Dedifferentiated amniotic fluid mesenchymal stem cell (primary cell): ENCODE data around the gene OR51E1.

ENCODE experiments used
- DNase-seq: peaks from one replicate; pipeline ENCODE4 v3.0.0-alpha.2; 2016; ENCODE audit errors: extremely low spot score

The OR51E1 gene

DNA sequence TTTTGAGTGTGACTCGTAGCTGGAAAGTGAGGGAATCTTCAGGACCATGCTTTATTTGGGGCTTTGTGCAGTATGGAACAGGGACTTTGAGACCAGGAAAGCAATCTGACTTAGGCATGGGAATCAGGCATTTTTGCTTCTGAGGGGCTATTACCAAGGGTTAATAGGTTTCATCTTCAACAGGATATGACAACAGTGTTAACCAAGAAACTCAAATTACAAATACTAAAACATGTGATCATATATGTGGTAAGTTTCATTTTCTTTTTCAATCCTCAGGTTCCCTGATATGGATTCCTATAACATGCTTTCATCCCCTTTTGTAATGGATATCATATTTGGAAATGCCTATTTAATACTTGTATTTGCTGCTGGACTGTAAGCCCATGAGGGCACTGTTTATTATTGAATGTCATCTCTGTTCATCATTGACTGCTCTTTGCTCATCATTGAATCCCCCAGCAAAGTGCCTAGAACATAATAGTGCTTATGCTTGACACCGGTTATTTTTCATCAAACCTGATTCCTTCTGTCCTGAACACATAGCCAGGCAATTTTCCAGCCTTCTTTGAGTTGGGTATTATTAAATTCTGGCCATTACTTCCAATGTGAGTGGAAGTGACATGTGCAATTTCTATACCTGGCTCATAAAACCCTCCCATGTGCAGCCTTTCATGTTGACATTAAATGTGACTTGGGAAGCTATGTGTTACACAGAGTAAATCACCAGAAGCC is 11.0 kb downstream of the OR51E1 start:
- DNase-seq: no peak

DNA sequence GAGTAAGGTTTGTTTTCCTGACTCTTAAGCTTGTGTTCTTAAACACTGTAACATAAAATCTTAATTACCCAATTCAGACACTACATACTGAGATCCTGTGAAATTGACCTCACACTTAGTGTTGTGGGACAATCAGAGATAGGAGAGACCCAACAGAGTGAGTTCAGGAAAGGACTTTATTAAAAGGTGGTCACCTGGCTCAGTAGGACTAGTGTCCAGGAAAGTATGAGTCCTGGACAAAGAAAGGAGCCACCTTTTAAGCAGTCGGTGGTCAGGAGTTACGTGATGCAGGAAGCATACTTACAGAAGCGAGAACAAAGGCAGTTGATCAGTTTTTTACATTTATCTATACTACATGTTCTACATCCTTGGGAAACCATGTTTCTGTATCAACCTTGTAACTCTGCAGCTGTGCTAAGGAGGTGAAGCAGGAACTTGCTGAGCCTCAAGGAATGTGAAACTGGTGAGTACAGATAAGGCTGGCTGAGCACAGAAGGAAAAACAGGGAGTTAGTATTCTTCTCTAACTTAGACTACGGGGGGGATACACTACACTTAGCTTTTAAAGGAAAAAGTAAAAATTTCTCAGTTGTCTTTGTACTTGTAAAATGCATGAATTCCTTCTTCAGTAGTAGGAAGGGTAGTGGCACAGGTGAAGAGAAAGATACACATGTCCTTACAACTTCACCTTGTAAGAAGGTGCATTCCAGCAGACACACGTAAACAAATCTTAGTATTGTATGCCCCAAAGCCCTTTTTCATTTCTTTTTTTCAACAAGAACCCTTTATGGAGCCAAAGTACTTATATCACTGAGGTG is 15.1 kb downstream of the OR51E1 start:
- DNase-seq: no peak

DNA sequence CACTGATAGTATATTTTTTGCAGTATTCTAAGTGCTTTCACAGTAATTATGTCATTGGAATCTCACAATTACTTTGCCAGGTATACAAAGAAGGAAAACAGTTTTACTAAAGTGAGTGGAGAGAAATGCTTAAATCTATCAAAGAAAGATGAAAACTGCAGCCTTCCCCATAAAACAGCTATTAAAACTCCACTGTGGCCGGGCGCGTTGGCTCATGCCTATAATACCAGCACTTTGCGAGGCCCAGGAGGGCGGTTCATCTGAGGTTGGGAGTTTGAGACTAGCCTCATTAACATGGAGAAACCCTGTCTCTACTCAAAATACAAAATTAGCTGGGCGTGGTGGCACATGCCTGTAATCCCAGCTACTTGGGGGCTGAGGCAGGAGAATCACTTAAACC is 19.1 kb downstream of the OR51E1 start:
- no peak for DNase-seq

DNA sequence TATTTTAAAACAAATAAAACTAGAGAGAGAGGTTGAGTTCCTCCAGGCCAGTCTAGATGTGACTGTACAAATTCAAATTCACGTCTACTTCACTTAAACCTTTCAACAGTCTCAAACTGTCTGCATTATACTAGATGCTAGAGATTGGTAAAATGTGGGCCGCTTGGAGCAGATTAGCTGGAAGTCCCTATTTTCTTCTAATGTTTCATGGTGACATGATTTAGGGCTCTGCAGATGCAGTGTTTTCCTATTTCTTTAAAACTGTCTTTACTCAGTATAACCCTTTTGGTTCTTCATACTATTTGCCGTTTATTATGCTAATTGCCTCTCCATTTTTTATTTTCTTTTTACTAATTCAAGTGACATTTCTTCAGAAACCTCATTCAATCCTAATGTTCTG is 20.4 kb downstream of the OR51E1 start:
- DNase-seq: no peak

DNA sequence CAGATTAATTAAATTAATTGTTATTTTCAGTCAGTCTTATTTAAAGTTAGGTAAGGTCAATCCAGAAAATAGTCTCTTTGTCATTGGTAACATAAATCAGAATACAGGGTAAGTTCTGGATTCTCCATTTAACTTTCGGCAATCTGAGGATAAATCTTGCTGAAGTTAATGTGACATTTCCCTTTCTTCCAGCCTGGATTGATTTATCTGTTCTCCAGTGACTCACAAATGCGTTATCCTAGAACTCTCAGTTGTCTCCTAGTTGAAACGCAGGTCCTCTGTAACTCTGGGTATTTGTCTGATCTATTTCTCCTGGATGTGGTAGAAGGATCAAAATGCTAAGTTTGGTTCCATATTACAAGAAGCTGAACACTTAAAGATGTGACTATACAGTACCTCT is 21.0 kb downstream of the OR51E1 start:
- no peak for DNase-seq

DNA sequence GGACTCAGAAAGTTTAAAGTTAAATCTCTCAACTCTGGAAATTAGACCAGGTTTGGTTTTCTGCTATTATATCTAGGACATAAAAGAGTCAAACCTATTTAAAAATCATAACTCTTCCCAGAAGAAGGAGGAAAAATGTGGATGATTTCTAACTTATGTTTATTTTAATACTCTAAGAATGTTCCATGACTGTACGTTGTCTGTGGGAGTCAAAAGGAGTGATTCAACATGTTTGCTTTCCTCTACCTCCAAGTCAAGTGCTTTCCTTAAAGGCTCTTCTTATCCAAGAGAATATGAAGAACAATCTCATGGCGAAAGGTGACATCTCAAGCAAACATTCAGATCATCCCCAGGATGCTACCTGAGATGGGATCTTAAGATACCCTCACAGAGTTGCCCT is 21.6 kb downstream of the OR51E1 start:
- DNase-seq: no peak

DNA sequence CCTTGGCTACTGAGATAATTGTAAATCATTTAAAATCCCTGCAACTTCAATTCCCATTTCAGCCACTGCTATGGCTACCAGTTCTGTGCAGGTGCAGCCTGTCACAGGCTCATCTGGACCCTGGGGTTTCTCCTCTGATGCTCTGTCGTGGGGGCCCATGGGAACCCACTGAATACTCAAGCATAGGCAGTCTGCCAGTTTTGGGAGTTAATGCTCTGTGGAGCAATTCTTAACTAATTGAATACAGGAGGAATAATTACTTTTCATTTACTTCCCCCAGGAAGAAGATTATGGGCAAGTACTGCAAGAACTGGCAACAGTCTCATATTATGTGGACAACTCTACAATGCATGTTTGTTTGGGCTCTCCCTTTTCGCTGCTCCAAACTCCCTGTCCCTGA is 28.0 kb downstream of the OR51E1 start:
- DNase-seq: no peak

DNA sequence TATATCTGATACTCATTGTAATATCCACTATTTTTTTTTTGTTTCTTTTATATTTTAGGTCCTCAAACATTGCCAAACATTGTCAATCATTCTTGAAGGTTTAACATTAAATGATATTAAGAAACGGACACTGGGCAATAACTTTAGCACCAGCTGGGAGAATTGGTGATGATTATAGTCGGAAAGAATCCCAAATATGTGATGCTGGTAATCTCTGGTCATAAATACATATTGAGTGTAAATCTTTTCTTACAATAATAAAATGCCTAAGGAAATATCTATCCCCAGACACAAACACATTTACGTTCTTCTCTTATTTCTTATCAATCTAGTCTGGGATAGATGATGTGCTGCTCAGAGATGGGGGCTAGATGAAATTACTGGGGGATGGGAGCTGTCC is 28.7 kb downstream of the OR51E1 start:
- DNase-seq: no peak

DNA sequence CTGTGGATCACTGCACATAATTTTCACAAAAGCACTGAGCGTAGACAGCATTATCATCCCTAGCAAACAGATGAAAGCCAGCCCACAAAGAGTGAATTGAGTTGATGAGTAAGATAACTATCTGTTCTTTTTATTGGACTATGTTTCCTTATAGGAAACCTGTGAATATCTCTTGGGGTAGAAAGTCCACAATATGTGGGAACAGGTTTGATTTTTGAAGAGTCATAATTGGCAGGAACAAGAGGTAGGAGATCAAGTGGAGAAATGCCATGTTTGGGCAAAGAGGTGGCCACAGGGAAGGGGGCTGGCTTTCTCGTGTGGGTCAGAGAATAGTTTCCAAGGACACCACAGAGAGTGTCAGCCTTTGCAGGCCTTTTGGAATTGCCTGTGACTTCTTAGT is 30.0 kb downstream of the OR51E1 start:
- no peak for DNase-seq

DNA sequence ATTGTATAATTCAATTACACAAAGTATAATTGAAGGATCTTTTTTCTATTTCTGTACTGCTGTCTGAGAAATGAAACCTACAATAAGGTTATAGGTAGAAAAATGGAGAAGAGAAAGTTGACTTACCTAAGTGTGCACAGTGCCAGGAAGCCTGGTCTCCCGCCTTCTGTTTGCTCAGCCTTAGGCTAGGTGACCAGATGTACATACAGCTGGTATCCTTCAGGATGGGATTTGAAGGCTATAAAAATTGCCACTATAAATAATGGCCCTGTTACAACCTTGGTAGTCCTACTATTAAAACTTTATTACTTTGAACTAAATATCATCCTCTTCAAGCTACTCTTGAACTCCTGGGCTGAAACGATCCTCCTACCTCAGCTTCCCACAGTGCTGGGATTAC is 34.2 kb downstream of the OR51E1 start:
- DNase-seq: no peak

DNA sequence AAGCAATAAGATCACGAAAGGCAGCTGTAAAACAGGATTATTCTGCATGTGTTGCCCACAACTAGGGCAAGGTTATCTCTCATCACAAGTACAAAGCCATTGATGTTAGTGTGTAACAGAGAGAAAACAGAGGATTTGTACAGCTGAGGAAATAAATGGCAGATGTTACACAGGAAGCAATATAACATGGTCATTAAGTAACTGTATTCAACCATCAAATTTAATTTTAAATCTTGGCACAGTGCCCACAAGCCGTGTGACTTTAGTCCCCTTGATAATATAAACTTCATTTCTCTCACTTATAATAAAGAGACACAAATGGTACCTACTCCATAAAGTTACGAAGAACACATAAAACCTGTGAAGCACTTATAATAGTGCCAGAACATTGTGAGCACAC is 36.6 kb downstream of the OR51E1 start:
- no peak for DNase-seq

DNA sequence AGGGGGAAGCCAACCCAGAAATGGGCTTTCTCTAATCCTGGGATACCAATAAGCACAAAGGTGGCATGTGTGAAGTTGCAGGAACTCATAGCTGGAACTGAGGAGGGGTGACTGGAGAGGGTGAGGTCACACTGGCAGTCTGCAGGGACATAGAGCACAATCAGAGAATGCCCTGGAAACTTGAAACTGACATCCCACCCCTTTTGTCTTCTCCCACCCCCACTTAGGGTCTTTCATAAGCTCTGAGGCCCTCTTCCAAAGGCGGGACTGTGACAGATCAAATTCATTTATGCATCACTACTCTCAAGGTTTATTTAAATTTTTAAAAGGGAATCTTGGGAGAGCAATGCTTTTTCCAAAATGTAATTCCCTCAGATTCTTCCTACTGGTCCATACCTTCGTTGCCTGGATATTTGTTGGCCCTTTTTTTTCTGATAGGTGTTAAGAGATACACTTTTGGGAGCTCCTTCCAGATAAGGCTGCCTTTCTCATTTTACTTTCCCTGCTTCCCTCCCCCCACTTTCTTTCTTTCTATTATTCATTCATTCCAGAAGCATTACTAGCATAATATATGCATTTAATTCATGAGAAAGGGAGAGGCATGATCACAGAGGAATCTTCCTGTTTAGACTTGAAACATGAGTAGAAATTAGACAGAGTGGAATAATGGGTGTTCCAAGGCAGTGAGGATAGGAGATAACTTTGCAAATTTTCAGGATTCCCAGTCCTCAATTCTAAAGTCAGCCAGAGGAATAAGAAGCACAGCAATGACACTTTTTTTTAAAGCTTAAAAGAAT is 39.0 kb downstream of the OR51E1 start:
- no peak for DNase-seq

DNA sequence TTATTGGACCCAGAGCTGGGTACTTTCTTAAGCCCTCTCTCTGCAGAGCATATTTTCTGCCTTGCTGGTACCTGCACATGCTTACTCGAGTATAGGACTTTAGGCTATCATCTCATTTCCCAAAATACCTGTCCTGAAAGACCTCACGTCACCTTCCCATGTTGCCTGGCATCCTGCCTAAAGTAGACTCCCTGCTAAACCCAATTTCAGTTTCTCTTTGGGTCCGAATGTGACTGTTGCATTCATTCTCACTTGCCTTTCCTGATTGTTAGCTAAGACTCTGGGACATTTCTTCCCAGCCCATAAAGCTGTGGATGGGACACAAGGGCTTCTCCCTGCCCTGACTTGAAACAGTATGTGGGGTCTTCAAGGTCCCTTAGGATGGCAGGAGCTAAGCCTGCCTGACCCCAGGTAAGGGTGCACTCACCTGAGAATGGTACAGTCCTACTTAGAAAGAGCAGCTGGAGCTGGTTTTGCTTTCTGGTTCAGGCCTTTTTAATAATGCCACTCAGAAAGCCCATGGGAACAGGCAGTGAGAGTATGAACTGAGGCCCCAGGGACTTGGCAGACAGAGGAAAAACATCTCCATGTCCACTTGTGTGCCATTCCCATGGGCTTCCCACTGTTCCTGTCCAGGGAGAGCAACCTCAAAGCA is 41.0 kb downstream of the OR51E1 start:
- no peak for DNase-seq

DNA sequence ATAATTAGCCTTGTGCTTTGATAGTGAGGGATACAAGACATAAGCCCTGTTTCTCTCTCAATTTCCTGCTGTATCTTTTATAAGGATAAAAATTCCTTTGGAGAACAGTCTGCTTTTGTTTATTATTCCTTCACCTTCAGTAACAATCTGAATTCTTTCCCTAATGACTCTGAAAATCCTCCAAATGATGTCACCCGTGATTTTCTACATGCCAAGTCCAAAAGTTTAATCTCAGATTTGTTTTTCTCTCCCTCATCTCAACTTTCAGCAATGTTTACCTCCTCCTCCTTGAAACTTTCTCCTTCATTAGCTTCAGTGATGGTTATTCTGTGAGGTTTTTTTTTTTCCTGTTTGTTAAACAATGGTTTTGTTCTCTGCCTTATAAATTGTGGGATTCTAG is 51.7 kb downstream of the OR51E1 start:
- DNase-seq: no peak

DNA sequence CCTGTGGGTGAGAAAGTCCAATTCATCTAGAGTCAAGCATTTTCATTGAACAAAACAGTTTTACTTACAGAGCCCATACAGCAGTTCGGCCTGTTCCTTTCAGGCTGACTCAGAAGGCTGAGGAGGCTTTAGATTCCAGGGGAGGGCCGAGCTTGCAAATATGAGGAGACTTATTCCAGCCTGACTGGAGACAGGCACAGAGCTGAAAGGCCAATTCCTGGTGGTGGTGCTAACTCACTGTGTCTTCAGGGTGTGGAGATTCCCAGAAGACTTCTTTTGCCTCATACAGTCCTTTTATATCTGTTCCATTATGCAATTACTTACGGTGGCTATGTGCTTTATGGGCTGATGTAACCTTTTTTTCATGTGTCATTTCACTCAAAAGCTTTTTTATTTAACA is 53.8 kb downstream of the OR51E1 start, which contains the start of gene OR51E2:
Gene OR51E2, minus strand, starts transcription at position 269 of the 400 bp plus-strand sequence. CDS start 15,142 bp downstream, outside the sequence.
- DNase-seq: peak; percentile 15

DNA sequence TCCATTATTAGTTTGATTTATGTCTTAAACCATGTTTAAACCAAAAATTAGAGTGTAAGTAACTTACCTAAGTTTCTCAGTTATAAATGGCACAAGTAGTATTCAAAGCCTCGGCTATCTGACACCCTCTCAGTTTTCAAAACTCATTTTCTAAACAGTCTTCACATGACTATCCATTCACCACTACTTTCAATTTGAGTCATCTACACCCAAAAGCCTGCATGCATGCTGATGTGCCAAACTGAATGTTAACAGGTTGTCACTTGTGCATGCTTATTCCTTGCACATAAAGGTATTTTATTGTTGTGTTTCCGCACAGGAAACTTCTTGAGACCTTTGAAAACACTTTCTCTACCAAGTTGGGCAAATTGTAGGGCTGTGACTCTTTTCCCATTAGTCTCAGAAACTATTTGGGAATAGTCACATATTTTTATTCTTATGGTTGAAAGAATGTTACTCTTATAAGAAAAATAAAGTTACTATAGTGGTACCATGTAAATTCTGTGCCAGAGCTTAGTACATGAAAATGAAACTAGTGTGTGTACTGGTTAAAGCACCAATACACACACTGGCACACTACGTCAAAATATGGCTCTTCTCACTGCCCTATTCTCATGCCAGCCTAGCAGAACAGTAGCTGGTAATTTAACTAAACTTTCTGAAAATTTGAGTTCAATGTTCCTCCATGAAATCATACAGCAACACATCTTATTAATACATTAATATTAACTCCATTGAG is 56.1 kb downstream of the OR51E1 start:
- no peak for DNase-seq

DNA sequence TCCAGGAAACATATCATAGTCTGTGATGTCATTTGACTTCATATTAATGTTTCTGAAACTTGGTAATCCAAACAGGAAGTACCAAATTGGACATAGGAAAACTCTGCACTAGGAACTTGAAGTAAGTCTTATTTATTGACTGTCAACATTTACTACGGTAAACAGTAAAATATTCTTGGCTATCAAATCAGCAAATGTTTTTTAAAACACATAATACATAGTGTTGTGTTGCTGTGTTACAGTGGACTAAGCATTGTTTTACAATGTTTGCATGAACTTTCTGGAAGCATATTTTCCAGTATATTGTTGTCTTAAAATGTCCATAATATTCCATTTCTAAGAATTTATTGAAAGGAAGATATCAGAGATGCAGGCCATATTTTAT is 56.6 kb downstream of the OR51E1 start:
- DNase-seq: no peak

DNA sequence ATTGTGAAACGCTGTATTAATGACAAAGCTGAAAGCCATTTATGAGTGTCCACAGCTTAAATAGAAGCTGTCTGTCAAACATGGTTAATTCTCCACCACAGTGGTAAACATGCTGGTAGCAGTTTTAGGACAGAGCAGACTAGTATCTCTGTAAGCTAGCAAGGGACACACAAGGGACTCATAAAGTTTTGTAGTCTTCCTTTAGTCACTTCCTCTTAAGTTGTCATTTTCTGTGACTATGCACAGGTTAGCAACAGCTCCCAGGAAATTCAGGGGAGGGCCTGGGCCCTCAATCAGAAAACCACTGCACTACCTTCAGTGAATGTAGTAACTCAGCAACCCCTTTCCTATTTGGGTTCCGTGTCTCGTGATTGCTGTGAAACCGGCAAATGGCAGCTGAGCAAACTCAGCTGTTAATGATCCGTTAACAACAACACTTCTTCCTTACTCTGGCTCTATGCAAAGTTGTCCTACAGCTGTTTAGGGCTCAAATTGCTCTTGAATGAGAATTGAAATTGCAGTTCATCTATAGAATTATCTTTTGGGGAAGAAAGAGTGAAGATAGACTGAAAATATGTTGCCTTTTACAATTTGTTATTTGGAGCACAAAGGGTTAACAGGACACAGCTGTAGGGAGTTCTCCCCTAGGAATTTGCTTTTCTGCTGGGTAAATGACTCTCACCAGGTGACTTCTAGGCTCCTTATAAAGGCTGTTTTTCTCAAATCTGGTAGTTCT is 60.4 kb downstream of the OR51E1 start, which contains the start of gene MMP26:
Gene MMP26, plus strand, starts transcription at position 731 of the 736 bp plus-strand sequence.
- DNase-seq: no peak

DNA sequence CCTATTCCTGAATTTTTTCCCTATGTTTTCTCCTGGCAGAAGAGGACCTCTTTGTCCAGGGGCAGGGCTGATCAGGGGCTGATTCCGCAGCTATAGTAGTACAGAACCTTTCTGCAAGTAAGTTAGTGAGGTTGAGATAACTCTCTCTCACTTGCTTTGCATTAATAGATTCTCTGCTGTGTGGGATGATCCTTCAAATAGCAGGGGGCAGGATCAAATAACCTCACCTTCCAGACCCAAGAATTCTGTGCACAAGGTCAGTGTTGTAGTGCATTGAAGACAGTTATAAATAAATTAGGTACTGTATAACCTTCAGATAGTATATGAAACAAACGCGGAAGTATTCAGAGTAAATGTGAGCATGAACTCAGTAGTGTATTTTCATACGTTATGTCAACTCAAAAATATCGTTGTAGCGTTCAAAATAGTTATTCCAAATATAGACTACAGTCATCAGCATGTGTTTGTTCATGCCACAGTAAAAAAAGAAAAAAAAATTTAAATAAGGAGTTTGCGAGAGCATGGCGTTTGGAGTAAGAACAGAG is 61.1 kb downstream of the OR51E1 start:
- no peak for DNase-seq
